GM23338 (cell line): ENCODE measurements around the gene EGLN3. TPM values are rescaled to one million over a fixed set of nuclear protein-coding genes. Genes with fewer than 3 reads are reported as not detected.

ENCODE experiments used
- ATAC-seq: fragments of 200-7000 bp; cut with Tn5 transposase; 3 replicates; pipeline ENCODE4 v1.9.1; 2020
- DNase-seq: peaks from one replicate; pipeline ENCODE4 v3.0.0-alpha.2; 2015; ENCODE audit warnings: low spot score
- H2AFZ ChIP-seq: fragments of 200-600 bp; sonication (generic); 2 replicates; pipeline ENCODE4 v1.8.0; 2016; ENCODE audit warnings: antibody characterized with exemption, mild to moderate bottlenecking, moderate library complexity
- H3F3A ChIP-seq: fragments of 200-600 bp; sonication (generic); replicated peaks from 2 replicates; pipeline ENCODE4 v1.8.0; 2017; ENCODE audit warnings: antibody characterized with exemption, mixed run types, low read depth
- H3K27ac ChIP-seq: fragments of 200-600 bp; sonication (generic); 2 replicates; pipeline ENCODE4 v1.6.1; 2016; ENCODE audit warnings: low read depth
- H3K27me3 ChIP-seq: fragments of 200-600 bp; sonication (generic); 2 replicates; pipeline ENCODE4 v1.8.0; 2016; ENCODE audit warnings: mild to moderate bottlenecking, mixed run types, moderate library complexity; ENCODE audit not compliant: insufficient read depth
- H3K36me3 ChIP-seq: fragments of 200-600 bp; sonication (generic); 2 replicates; pipeline ENCODE4 v1.8.0; 2016; ENCODE audit warnings: mild to moderate bottlenecking; ENCODE audit not compliant: insufficient read depth
- H3K4me1 ChIP-seq: fragments of 200-600 bp; sonication (generic); 2 replicates; pipeline ENCODE4 v1.8.0; 2016; ENCODE audit warnings: mild to moderate bottlenecking, moderate library complexity; ENCODE audit not compliant: insufficient read depth
- H3K4me2 ChIP-seq: fragments of 200-600 bp; sonication (generic); 2 replicates; pipeline ENCODE4 v1.7.1; 2017; ENCODE audit warnings: mixed run types
- H3K4me3 ChIP-seq: fragments of 200-600 bp; sonication (generic); 2 replicates; pipeline ENCODE4 v1.6.1; 2016; ENCODE audit warnings: mixed run types
- H3K79me2 ChIP-seq: fragments of 200-600 bp; sonication (generic); replicated peaks from 2 replicates; pipeline ENCODE4 v1.8.0; 2017; ENCODE audit warnings: mild to moderate bottlenecking; ENCODE audit not compliant: insufficient read depth
- H3K9me2 ChIP-seq: fragments of 200-600 bp; sonication (generic); 2 replicates; pipeline ENCODE4 v1.8.0; 2017; ENCODE audit not compliant: insufficient read depth
- H4K20me1 ChIP-seq: fragments of 200-600 bp; sonication (generic); replicated peaks from 2 replicates; pipeline ENCODE4 v1.8.0; 2017; ENCODE audit warnings: mild to moderate bottlenecking; ENCODE audit not compliant: insufficient read depth
- H3K27ac Mint-ChIP-seq: 2 replicates; pipeline ENCODE4 v1.8.0; 2020; ENCODE audit warnings: inconsistent platforms, mild to moderate bottlenecking, moderate library complexity, mixed read lengths
- H3K27me3 Mint-ChIP-seq: 3 replicates; pipeline ENCODE4 v1.8.0; 2022; ENCODE audit warnings: low read depth, mild to moderate bottlenecking, moderate library complexity, mixed read lengths, inconsistent platforms; ENCODE audit not compliant: insufficient read depth, poor library complexity
- H3K36me3 Mint-ChIP-seq: 3 replicates; pipeline ENCODE4 v1.8.0; 2021; ENCODE audit warnings: low read depth, mild to moderate bottlenecking, inconsistent platforms, moderate library complexity, mixed read lengths
- H3K4me1 Mint-ChIP-seq: 3 replicates; pipeline ENCODE4 v1.8.0; 2020; ENCODE audit warnings: mild to moderate bottlenecking, inconsistent platforms, mixed read lengths
- H3K4me3 Mint-ChIP-seq: 3 replicates; pipeline ENCODE4 v1.8.0; 2021; ENCODE audit warnings: moderate library complexity, mild to moderate bottlenecking, inconsistent platforms, mixed read lengths
- H3K9me3 Mint-ChIP-seq: 3 replicates; pipeline ENCODE4 v1.8.0; 2020; ENCODE audit warnings: moderate library complexity, mild to moderate bottlenecking, inconsistent platforms, mixed read lengths
- CREB1 ChIP-seq: fragments of 250-450 bp; sonication (Bioruptor Pico); IDR thresholded peaks from 2 replicates; pipeline ENCODE4 v1.5.0; 2020; ENCODE audit warnings: low read depth, mild to moderate bottlenecking, moderate library complexity
- EZH2phosphoT487 ChIP-seq: fragments of 200-600 bp; sonication (generic); IDR thresholded peaks from one replicate; pipeline ENCODE4 v1.8.1; 2018; ENCODE audit warnings: antibody characterized with exemption; ENCODE audit not compliant: unreplicated experiment
- NANOG ChIP-seq: IDR thresholded peaks from 2 replicates; pipeline ENCODE4 v1.6.1; 2016; ENCODE audit warnings: antibody characterized with exemption, borderline replicate concordance
- REST ChIP-seq: IDR thresholded peaks from one replicate; pipeline ENCODE4 v1.6.1; 2018; ENCODE audit warnings: antibody characterized with exemption; ENCODE audit not compliant: unreplicated experiment
- STAT1 ChIP-seq: IDR thresholded peaks from one replicate; pipeline ENCODE4 v1.6.1; 2016; ENCODE audit warnings: antibody characterized with exemption; ENCODE audit not compliant: unreplicated experiment
- ZNF114 ChIP-seq: fragments of 250-450 bp; sonication (Bioruptor Pico); IDR thresholded peaks from 2 replicates; pipeline ENCODE4 v1.5.0; 2020; ENCODE audit warnings: mild to moderate bottlenecking, moderate library complexity
- ZNF462 ChIP-seq: fragments of 250-450 bp; sonication (Bioruptor Pico); IDR thresholded peaks from 2 replicates; pipeline ENCODE4 v1.5.0; 2020; ENCODE audit warnings: mild to moderate bottlenecking, moderate library complexity
- polyA plus RNA-seq: library from polyadenylated mRNA; unstranded; fragments of >200 nt; fragmentation: Nextera tagmentation; extraction: Ambion mirVana; gene quantifications from 2 replicates; pipeline ENCODE4 v1.2.1, GENCODE V29; 2016
- total RNA-seq: library from RNA; depleted of rRNA; stranded (reverse); fragments of >200 nt; shearing (Covaris generic); gene quantifications from 2 replicates; pipeline ENCODE4 v1.2.3, GENCODE V29; 2014
- TF ChIP-seq, protein P1 (sequence below): IDR thresholded peaks from 2 replicates; pipeline ENCODE4 v1.6.1; 2016; ENCODE audit warnings: antibody characterized with exemption

Gene EGLN3
- total and polyA plus RNA-seq, 2 experiments from 2014 or later: 26.8 to 42.9 TPM

GRCh38 chr14:33996462-33996861, 45.6 kb upstream of the EGLN3 start:
- no peak overlapping the region for H2AFZ ChIP-seq
- H3K36me3 Mint-ChIP-seq: no peaks in the 10 kb centered on the region
- H3K9me2 ChIP-seq: peaks cover 7% of the 10 kb centered on the region; the same call in 1 of the 2 replicates
- DNase-seq (no peak), ATAC-seq (no peak)
- H3K4me1 ChIP-seq: no peaks in the 10 kb centered on the region
- no peaks in the 10 kb centered on the region for H3F3A ChIP-seq
- H3K27me3 ChIP-seq: no peaks in the 10 kb centered on the region
- no peaks in the 10 kb centered on the region for H4K20me1 ChIP-seq
- TF ChIP-seq STAT1 (no peak), ZNF114 (CRISPR knock-in tag) (no peak), EZH2phosphoT487 (no peak), NANOG (no peak), REST (no peak), CREB1 (CRISPR knock-in tag) (no peak), ZNF462 (no peak)
- TF ChIP-seq, protein P1, sequence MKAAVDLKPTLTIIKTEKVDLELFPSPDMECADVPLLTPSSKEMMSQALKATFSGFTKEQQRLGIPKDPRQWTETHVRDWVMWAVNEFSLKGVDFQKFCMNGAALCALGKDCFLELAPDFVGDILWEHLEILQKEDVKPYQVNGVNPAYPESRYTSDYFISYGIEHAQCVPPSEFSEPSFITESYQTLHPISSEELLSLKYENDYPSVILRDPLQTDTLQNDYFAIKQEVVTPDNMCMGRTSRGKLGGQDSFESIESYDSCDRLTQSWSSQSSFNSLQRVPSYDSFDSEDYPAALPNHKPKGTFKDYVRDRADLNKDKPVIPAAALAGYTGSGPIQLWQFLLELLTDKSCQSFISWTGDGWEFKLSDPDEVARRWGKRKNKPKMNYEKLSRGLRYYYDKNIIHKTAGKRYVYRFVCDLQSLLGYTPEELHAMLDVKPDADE: no peak
- H3K27ac ChIP-seq: no peak overlapping the region
- no peak overlapping the region for H3K4me3 Mint-ChIP-seq
- no peaks in the 10 kb centered on the region for H3K9me3 Mint-ChIP-seq
- H3K79me2 ChIP-seq: no peaks in the 10 kb centered on the region
- no peaks in the 10 kb centered on the region for H3K36me3 ChIP-seq
- no peaks in the 10 kb centered on the region for H3K4me1 Mint-ChIP-seq
- peak overlapping the region; percentile 25; the same call in 1 of the 2 replicates for H3K27ac Mint-ChIP-seq
- no peaks in the 10 kb centered on the region for H3K27me3 Mint-ChIP-seq
- no peak overlapping the region for H3K4me2 ChIP-seq
- H3K4me3 ChIP-seq: no peak overlapping the region
